K562 (cell line): ENCODE results near the gene CREG1.

Experiments used
- ZNF780A ChIP-seq: fragments of 250-450 bp; sonication (Bioruptor Pico); IDR thresholded peaks from 2 replicates; pipeline ENCODE4 v1.5.0; 2021; ENCODE audit warnings: mild to moderate bottlenecking
- TF ChIP-seq, protein P1 (sequence below), 3 experiments: IDR thresholded peaks in 2 of 3; conservative IDR thresholded peaks in 1 of 3; 2 replicates each; pipeline ENCODE4 v1.5.1; 2011 to 2012; ENCODE audit warnings: low read length in 3 of 3, mild to moderate bottlenecking in 3 of 3, control low read depth in 2 of 3, improper control_type of control experiment in 1 of 3, inconsistent platforms in 1 of 3, low read depth in 1 of 3, mixed read lengths in 1 of 3, moderate library complexity in 1 of 3; ENCODE audit not compliant: insufficient read depth in 2 of 3
- TF ChIP-seq, protein P2 (sequence below): sonication (generic); formaldehyde crosslinking; IDR thresholded peaks from 2 replicates; pipeline ENCODE4 v1.8.0; 2022; ENCODE audit warnings: missing genetic modification reagents, mild to moderate bottlenecking, borderline replicate concordance

DNA sequence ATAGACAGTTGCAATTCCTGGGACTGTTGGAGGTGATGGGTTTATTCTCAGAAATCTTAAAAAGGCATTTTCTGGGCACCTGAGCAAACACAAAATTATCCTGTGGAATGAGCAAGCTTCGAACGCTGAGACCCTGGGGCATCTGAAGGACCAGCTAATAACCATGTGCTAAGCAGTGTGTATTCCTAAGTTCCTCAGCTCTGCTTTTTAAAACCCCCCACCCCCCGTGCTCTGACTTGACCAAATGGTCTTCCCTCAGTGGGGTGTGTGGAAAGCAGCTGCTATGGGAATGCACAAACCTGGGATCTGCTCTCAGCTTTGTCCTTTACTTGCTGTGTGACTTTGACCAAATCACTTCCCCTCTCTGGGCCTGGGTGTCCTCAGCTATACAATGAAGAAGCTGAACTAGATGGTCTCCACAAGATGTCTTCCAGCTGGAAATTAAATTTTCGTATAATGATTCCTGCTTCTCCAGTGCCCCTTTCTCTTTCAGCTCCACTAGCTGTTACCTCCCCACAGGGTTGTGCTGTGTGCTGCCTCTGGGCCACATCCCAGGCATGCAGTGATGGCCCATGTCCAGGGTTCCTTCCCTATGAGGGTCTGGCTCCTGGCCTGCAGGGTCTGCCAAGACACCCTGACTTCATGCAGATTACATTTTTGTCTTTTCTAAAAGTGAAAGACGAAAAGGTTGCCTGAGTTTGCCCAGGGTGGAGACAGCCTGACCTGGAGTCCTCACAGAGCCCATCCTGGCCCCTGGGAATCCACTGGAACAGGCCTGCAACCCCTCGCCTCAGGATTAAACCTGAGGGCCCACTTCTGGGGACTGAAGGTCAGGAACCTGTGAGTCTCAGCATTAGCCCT lies 20.4 kb downstream of the CREG1 start:
- TF ChIP-seq, protein P1, sequence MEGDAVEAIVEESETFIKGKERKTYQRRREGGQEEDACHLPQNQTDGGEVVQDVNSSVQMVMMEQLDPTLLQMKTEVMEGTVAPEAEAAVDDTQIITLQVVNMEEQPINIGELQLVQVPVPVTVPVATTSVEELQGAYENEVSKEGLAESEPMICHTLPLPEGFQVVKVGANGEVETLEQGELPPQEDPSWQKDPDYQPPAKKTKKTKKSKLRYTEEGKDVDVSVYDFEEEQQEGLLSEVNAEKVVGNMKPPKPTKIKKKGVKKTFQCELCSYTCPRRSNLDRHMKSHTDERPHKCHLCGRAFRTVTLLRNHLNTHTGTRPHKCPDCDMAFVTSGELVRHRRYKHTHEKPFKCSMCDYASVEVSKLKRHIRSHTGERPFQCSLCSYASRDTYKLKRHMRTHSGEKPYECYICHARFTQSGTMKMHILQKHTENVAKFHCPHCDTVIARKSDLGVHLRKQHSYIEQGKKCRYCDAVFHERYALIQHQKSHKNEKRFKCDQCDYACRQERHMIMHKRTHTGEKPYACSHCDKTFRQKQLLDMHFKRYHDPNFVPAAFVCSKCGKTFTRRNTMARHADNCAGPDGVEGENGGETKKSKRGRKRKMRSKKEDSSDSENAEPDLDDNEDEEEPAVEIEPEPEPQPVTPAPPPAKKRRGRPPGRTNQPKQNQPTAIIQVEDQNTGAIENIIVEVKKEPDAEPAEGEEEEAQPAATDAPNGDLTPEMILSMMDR (IDR thresholded peaks at IDR 0.05 in 2 of 3, conservative IDR thresholded peaks at IDR 0.05 in 1 of 3; ENCODE audit: insufficient read depth in 2 of 3, low read depth in 1 of 3, low read length in 3 of 3), result no peak
- TF ChIP-seq ZNF780A (CRISPR knock-in tag), result no peak
- TF ChIP-seq, protein P2, sequence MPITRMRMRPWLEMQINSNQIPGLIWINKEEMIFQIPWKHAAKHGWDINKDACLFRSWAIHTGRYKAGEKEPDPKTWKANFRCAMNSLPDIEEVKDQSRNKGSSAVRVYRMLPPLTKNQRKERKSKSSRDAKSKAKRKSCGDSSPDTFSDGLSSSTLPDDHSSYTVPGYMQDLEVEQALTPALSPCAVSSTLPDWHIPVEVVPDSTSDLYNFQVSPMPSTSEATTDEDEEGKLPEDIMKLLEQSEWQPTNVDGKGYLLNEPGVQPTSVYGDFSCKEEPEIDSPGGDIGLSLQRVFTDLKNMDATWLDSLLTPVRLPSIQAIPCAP (CRISPR knock-in tag), result no peak
